LNCAP (cell line): ENCODE results near the gene RBM42.
A peak's percentile ranks its signal among the peaks of the same experiment; 100 is the strongest.

Experiments used
- TF ChIP-seq, protein P1 (sequence below): fragments of 450-650 bp; IDR thresholded peaks from 2 replicates; pipeline ENCODE4 v1.5.1; 2017; ENCODE audit warnings: mild to moderate bottlenecking

Gene RBM42, protein sequence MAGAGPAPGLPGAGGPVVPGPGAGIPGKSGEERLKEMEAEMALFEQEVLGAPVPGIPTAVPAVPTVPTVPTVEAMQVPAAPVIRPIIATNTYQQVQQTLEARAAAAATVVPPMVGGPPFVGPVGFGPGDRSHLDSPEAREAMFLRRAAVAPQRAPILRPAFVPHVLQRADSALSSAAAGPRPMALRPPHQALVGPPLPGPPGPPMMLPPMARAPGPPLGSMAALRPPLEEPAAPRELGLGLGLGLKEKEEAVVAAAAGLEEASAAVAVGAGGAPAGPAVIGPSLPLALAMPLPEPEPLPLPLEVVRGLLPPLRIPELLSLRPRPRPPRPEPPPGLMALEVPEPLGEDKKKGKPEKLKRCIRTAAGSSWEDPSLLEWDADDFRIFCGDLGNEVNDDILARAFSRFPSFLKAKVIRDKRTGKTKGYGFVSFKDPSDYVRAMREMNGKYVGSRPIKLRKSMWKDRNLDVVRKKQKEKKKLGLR

DNA sequence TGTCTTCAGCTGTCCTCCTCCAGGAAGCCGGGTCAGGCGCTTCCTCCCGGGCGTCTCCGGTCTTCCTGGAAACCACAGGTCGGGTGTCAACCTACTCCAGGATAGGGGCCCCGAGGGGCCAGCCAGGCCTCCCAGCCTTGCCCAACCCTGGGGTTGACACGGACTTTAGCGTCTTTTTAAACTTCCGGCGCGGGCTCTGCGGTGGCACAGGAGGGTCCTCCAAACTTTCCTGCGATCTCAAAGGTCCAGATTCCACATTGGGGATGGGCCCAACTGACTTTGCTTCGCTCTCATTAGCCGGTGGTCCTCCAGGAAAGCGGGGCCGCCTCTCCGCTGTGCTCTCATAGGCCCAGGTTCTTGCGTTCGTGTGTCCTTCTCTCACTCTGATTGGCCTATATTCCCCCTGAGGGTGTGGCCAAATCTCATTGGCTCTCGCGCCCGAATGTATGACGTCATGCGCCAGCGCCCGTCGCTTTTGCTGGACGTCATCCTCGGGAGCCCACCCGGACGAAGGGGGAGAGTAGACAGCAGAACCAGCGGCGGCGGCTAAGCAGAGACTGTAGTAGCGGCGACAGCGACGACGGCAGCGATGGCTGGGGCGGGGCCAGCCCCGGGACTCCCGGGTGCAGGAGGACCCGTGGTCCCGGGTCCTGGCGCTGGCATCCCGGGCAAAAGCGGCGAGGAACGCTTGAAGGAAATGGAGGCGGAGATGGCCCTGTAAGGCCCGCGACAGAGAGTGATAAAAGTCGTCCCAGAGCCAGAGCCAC lies at the start of gene RBM42:
Gene RBM42 (plus strand): TSS at position 472 of the 767 bp plus-strand sequence. CDS start 118 bp downstream, at position 590.
- TF ChIP-seq, protein P1, sequence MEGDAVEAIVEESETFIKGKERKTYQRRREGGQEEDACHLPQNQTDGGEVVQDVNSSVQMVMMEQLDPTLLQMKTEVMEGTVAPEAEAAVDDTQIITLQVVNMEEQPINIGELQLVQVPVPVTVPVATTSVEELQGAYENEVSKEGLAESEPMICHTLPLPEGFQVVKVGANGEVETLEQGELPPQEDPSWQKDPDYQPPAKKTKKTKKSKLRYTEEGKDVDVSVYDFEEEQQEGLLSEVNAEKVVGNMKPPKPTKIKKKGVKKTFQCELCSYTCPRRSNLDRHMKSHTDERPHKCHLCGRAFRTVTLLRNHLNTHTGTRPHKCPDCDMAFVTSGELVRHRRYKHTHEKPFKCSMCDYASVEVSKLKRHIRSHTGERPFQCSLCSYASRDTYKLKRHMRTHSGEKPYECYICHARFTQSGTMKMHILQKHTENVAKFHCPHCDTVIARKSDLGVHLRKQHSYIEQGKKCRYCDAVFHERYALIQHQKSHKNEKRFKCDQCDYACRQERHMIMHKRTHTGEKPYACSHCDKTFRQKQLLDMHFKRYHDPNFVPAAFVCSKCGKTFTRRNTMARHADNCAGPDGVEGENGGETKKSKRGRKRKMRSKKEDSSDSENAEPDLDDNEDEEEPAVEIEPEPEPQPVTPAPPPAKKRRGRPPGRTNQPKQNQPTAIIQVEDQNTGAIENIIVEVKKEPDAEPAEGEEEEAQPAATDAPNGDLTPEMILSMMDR = no peak

DNA sequence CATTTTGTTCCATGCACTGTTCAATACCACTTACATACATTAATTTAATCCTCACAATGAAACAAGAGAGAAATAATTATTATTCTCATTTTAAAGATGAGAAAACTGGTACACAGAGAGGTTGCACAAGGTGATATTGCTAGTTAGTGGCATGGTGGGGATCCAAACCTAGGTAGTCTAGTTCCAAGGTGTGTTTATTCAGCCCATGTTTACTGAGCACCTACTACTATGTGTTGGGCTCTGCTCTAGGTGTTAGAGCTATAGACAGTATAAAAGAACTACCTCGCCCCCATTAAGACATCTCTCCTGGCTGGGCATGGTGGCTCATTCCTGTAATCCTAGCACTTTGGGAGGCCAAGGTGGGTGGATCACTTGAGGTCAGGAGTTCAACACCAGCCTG lies 46.1 kb upstream of the RBM42 start:
- TF ChIP-seq, protein P1 = no peak

DNA sequence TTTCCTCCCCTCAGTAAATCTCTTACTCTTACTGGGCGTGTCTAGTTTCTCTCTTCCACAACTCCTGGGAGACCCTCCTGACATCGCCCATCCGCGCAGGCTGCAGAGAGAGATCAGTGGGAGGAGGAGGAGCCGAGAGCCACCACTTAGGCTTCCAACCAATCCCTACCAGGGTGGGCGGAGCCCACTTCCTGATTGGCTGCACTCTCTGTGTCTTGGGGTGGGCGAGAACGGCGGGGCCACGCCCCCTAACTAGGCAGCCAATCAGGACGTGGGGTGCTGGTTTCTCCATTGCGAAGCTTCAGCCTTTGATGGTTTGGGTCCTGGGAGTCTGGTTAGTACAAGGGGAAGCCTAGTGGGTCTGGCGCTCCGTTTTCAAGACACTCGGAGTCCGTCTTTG lies 43.0 kb upstream of the RBM42 start, which contains the start of gene PMIS2:
Gene PMIS2 (plus strand): TSS at position 326 of the 400 bp plus-strand sequence. CDS start 87 bp downstream, outside the sequence.
- TF ChIP-seq, protein P1 = no peak

DNA sequence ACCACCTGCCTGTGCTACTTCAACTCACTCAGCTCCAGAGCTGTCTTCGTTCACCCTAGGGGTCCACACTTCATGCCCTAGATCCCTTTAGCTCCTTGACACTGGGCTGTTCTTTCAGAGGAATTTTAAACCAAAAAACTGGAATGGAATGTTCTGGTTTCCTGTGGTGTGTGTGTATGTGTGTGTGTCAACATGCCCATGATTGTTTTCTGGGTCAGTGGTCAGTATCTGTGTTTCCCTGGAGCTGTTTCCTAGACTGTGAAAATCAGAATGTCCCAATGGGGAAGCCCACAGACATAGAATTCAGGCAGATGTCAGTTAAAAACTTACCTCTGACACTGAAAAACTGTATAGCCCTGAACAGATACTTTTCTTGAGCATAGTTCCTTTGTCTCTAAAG lies 41.5 kb upstream of the RBM42 start:
- TF ChIP-seq, protein P1 = no peak

DNA sequence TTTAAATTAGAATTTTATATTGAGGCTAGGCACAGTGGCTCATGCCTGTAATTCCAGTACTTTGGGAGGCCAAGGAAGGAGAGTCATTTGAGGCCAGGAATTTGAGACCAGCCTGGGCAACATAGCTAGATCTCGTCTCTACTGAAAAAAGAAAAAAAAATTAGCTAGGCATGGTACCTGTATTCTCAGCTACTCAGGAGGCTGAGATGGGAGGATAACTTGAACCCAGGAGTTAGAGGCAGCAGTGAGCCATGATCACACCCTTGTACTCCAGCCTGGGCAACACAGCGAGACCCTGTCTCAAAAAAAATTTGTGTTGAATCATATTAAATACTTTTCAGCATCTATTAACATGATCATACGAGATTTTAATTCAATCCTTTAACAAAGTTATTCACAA lies 38.0 kb upstream of the RBM42 start:
- TF ChIP-seq, protein P1 = no peak

DNA sequence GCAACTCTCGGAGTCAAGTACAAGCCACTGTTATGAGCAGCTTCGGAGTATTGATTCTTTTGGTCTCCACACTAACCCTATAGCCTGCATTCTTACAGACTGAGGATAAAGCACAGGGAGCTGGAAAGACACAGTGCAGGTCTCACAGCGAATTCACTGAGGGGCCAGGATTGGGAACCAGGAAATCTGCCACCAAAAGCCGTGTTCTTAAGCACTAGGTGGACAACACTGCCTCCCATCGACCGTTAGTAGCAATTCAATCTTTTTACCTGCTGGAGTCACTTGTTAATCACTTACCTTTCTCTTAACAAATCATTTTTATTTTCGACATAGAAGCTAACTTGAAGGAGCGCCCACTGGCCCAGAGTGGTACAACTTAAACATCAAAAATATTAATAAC lies 36.6 kb upstream of the RBM42 start:
- TF ChIP-seq, protein P1 = peak; percentile 47

DNA sequence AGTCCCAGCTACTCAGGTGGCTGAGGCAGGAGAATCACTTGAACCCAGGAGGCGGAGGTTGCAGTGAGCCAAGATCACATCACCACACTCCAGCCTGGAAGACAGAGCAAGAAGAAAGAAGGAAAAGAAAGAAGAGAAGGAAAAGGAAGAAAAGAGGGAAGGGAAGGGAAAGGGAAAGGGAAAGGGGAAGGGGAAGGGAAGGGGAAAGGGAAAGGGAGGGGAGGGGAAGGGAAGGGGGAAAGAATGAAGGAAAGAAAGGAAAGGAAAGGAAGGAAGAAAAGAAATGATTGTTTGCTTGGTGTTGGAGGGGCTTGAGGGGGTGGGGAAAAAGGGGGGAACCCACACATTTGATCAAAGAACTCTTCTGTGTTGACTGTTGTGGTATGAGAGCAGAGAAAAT lies 32.9 kb upstream of the RBM42 start:
- TF ChIP-seq, protein P1 = no peak
